ENCODE measurements around the gene HKDC1.
A peak's percentile ranks its signal among the peaks of the same experiment; 100 is the strongest.

HKDC1 gene

DNA sequence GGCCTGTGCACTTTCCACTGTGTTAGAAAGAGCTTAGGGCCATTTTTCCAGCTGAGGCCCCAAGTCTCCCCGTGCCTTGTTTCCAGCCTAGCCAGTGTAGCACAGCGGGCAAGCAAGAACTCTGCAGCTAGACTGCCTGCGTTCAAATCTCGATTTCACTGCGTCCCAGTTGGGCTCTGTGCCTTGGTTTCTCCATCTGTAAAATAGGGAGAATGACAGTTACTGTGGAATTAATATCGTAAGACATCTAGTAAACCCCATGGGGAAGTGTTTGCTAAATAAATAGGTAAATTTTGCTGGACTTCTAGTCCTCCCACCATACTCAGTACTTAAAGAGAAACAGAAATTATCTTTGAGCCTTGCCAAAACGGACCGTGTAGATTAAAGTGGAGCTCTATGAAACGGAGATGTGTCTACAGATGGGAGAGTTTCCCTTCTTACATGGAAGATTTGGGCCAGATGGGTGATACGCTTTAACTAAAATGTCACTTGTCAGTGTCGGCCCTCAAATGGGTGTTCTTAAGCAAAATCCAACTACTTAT, 3.5 kb upstream of the HKDC1 start:
- no peak for DNase-seq

DNA sequence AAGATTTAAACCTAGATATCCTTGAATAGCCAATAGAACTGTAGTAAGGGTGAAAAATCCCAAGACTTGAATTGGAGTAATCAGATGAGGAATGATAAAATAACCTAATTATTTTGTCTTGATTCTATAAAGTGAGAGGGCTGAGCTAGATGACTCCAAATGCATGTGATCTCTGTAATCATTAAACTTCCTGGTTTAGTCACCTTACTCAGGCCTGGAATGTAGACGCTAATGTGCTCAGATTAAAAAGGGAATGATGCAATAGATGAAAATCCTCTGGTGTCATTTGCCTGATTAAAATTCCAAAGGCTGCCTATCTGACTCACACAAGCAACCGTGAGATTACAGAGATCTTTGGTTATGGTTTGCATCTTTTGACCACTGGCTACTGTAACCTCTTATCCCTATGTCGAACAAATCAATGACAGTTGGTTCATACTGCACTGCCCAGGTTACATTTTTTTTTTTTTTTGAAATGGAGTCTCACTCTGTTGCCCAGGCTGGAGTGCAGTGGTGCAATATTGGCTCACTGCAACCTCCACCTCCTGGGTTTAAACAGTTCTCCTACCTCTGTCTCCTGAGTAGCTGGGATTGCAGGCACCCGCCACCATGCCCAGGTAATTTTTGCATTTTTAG, 2.9 kb upstream of the HKDC1 start:
- DNase-seq, result no peak

DNA sequence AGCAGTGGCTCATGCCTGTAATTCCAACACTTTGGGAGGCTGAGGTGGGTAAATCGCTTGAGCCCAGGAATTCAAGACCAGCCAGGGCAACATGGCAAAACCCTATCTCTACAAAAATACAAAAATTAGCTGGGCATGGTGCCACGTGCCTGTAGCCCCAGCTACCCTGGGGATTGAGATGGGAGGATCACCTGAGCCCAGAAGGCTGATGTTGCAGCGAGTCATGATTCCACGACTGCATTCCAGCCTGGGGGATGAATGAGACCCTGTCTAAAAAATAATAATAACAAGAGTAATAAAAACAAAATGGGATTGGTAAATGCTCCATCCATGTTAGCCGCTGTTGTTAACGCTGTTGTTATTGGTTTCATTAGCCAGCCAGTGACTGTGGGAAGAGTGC, 1.3 kb upstream of the HKDC1 start:
- no peak for DNase-seq

DNA sequence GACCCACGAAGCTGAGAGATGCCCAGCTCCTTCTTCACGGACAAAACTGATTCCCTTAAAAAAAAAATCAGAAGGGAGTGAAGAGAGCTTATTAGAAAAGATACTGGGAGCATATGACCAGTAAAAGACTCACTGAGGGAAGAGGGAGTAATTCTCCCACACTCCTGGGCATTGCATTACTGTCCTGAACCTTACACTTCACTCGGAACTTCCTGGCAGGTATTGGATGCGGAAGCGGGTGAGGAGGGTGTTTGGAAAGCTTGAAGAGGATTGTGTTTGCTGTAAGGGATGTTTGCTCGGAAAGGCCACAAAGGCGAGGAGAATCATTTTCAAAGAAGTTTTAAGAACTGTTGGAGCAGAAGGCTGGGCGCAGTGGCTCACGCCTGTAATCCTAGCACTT, 375 bp downstream of the HKDC1 start:
- DNase-seq, result no peak

DNA sequence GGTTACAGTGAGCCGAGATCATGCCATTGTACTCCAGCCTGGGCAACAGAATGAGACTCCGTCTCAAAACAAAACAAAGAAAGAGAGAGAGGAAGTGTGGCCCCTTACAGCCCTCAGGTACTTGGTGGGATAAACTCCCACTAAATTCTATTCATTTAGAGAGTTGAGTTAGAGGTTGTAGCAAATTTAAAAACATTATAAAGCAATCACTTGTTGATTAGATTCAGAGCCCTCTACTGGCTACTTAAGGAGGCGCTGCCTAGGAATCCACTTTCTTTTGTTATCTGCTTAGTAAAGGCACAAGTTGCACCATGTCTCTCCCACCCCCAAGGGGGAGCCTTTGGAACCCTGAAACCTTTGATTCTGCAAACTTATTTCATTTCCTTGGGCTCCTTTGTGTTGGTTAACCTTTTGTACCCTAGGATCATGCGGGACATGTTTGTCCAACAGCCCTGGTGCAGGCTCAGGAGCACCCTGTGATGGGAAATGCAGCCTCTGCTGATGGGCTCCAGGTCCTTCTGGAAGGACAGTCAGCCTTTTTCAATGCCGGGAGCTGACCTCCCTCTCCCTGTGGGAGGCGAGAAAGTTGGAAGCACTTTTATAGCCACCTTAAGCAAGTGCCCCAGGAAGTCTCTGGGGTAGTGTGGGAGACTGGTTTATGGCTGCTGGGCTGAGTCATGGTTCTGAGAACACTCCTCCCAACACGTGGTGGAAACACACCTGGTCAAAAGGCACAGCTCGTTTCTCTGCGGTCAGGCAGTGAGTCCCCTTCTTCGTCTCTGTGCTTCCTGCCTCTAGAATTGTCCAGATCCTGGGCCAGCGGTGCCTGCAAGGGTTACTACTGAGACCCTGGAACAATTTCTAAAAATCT, 2.3 kb downstream of the HKDC1 start:
- DNase-seq, result peak in 4 of 6 experiments; percentile 17 to 37 (median 25)

DNA sequence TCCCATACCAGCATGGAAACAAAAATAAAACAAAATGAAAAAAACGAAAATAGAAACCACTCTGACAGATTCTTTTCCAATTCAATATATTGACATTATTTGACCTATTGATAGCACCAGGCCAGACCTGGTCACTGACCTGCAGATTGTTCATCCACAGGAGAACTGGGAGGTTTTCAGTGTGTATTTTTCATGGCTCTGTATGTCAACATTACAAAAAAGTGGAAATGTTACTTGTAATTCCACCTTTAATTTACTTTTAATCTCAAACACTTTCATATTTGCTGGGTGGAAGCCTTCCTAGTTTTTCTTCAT, 2.9 kb downstream of the HKDC1 start:
- no peak for DNase-seq

DNA sequence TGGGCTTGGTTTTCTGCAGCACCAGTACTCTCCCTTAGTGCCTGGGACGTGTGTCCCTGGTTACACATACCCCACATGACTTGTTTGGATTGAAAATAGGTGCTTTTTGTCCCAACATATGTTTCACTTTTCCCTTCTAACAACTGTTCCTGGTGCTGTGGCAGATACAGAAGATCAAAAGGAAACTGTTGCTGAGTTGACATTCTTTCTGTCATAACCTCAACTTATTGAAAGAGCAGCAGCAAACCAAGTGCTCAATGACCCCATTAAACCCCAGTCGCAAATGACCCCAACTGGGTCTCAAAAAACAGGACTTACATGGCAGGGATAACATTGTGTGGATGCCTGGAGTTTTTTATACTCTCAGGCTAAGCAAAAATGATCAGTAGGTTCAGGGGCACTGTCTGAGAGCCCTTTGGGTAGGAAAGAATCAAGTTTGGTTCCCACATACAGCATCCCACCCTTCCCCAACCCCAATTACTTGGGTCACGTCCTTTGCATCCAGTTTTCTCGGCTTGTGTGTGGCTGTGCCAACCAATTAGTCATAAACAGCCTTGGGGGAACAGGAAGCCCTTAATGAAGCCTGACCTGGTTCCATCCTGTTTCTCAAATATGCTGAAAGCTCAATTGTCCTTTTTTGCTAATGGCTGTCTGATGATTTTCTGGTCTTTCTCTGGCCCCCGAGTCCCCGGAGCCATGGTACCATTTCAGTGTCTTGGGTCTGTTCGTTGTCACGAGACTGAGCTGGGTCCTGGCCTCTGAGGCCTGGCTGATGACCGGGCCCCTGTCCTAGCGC, 4.9 kb downstream of the HKDC1 start:
- DNase-seq, result no peak

DNA sequence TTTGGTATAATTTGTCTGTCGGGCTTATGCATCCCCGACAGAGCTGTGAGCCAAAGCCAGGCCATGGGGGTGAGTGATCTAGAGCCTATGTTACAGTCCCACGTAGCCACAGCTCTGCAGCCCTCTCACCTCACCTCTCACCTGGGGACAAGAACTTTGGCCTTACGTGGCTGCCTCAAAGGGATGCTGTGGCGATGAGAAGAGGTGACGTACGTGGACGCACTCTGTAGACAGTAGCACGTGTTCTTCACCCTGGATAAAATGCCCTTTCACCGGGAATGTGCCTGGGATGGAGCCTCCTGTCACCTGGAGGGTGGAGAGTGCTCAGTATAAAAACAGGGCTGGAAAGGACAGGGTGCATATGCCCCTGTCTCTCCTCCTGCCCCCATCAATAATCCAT, 5.5 kb downstream of the HKDC1 start:
- no peak for DNase-seq

DNA sequence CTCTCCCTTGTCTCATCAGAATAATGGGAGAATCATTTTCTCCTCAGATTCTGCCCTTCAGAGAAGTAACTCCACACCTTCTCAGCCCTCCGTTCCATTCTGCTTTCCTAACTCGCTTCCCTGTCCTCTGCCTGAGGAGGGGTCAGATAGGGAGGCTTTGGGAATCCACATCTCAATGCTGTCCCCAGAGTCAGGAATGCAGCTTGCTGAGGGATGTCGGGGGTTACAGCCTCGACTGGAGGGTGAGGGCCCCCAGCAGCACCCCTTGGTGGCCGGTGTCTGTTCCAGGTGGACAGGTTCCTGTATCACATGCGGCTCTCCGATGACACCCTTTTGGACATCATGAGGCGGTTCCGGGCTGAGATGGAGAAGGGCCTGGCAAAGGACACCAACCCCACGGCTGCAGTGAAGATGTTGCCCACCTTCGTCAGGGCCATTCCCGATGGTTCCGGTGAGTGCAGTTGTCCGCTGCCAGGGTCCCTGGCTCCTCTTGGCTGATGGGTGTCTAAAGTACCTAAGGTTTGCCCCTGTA, 6.9 kb downstream of the HKDC1 start:
- no peak for DNase-seq

DNA sequence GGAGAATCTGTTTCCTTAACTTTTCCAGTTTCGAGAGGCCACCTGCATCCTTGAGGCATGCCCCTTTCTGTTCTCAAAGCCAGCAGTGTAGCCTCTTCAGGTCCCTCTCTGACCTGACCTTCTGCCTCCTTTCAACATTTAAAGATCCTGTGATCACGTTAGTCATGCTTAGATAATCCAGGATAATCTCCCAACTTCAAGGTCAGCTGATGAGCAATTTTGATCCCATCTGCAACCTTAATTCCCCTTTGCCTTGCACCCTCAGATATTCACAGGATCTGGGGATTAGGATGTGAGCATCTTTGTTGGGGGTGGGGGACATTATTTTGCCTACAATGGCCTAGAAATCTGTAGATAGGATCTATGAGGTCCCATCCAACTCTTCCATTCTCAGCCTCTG, 8.0 kb downstream of the HKDC1 start:
- DNase-seq, result no peak

DNA sequence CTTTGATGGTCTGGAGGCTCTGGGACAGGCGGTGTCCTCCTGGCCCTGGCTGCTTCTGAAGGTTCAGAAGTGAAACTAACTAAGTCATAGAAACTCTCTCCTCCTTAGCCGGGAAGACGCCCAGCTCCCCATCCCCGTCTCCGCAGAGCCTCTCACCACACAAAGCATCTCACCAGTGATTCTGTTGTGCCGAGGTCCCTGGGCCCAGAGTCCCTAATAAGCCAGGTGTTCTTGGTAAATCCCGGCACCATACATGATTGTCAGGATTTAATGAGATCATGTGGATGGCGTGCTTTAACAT, 9.4 kb downstream of the HKDC1 start:
- DNase-seq, result no peak

DNA sequence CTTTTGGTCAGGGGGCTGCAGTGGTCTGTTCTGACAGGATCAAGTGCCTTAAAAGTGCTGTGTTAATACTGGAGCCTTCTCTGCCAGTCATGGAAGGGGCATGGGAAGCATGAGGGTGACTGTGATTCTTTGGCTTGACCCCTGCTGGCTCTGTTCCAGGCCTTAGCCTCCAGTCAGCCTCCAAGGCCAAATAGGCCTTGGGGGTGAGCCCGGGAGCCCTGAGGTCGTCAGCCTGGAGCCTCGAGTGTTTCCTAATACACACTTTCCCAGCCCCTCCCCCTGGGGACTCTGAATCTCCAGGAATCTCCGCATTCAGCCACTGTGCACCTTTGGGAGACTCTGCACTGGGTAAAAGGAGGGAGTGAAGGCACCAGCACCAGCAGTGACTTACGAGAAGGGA, 10.0 kb downstream of the HKDC1 start:
- DNase-seq, result no peak

DNA sequence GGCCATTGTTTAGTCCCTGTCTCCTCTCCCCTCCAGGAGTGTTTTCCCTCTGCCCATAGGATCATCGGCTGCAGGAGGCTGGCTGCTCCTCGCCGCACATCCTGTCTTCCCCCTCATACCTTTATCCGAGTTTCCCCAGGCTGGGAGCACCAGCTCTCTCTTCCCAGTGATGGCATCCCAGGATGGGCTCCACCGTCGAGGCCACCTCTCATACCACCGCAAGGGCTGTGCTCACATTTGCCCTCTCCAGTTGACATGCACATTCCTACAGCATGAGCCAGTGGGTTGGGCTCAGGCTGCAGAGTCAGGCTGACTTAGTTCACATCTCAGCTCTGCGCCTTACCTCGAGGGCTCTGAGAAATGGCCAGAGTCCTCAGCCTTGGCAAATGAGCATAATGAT, 12.1 kb downstream of the HKDC1 start:
- DNase-seq, result no peak

DNA sequence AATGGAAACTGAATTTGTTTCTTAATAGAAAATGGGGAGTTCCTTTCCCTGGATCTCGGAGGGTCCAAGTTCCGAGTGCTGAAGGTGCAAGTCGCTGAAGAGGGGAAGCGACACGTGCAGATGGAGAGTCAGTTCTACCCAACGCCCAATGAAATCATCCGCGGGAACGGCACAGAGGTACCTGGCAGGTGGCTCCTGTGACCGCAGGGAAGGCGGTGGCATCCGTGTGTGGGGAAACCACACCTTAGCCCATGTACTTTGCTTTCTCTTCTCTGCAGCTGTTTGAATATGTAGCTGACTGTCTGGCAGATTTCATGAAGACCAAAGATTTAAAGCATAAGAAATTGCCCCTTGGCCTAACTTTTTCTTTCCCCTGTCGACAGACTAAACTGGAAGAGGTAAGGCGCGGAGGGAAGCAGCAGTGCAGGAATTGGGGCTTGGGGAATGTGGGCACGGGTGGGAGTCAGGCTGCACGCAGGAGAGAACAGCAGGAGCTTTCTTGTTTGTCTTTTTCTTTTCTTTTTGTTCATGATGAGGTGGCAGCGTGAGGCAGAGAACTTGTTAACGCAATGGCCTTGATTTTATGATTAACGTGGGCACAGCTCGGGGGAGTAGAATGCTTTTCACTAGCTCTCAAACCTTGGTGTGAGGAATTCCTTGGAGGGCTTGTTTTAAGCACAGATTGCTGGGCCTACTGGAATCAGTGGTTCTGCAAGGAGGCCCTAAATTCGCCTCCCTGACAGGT, 12.8 kb downstream of the HKDC1 start:
- peak; percentile 24 to 68 (median 43) for DNase-seq

DNA sequence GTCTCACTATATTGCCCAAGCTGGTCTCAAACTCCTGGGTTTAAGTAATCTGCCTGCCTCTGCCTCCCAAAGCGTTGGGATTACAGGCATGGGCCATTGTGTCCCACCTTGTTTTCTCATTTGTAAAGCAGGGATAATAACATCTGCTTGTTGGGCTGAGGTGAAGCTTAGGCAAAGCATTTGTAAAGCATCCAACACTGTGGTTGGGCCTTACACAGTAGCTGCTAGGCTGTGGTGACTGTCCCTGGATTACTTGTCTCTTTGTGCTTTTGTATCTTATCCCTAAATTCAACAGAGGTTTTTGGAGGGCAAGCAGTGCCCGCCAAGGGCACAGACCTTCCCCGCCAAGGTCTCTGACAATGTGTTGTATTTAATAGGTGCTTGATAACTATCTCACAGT, 14.3 kb downstream of the HKDC1 start:
- DNase-seq, result no peak

DNA sequence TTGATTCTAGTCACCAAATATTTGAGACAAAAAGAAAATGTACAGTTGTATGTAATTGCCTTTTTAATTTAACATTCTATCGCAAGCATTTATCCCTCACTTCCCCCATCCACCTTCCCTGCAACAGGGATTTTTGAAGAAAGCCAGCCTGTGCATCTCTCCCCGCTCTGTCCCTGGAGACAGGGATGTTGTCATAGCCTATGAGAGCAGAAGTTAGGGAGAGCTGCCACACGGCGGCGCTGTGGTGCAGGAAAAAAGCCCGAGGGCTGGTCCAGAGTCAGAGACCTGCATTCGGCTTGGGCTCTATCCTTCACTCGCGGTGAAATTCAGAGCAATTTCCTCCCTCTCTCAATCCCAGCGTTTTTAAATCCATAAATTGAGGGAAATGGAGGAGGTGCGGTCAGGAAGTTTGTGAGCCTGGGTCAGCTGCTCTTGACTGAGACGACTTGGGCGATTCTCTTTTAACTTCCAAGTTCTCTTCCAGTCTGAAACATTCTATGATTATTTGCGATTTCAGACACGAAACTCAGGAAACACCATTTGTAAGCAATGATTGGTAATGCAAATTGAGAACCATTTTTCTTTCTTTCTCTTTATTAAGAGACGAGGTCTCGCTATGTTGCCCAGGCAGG, 17.5 kb downstream of the HKDC1 start:
- peak; percentile 58 to 89 (median 78) for DNase-seq

DNA sequence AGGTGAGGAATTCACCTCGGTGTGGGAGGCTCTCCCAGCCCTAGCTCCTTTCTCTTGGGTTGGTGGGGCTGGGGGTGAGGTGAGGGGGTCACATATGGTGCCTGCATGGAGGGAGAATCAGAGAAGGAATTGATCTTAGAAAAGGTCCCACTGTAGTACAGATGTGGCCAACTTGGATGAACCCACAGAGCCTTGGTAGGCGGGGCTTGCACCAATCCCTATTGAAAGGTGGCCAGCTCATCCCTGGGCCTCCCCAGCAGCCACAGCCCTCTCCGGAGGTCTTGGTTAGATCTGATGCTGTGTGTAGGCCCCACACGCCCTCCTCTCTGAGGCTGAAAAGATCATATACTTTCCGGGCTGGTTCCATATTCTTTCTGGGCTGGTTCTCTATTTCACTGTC, 19.0 kb downstream of the HKDC1 start:
- DNase-seq, result no peak

DNA sequence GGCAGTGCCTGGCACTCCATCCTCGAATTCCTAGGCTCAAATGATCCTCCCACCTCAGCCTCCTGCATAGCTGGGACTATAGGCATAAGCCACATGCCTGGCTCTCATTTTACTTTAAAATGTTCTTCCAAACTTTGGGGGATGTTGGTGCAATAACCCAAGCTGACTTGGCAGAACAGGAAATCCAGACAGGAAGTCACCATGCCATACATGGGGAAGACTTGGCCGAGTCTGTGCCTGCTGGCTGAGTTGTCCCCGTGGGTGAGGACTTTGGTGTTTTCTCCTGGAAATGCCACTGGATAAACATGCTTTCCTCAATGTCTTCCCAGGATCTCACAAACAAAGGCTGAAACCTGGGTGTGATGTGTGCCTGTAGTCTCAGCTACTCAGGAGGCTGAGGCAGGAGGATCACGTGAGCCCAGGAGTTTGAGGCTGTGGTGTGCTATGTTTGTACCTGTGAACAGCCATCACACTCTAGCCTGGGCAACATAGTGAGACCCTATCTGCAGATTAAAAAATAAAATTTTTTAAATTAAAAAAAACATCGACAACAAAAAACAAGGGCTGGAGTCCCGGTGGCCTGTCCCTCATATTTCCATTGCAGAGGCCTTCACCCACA, 19.8 kb downstream of the HKDC1 start:
- no peak for DNase-seq

DNA sequence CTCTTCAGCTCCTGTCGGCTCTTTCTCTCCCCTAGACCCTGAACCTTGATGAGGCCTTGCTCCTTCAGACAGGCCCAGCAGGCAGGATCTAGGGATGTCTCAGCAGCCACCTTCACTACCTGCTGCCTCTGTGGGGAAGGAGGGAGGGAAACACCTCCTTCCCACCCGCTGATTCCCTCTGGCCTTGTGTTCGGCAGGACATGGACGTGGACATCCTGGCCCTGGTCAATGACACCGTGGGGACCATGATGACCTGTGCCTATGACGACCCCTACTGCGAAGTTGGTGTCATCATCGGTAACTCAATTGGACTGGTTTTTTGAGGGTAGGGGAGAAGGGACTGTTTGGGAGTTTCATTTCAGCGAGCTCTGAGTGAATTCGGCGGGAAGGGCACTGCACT, 20.3 kb downstream of the HKDC1 start:
- no peak for DNase-seq

DNA sequence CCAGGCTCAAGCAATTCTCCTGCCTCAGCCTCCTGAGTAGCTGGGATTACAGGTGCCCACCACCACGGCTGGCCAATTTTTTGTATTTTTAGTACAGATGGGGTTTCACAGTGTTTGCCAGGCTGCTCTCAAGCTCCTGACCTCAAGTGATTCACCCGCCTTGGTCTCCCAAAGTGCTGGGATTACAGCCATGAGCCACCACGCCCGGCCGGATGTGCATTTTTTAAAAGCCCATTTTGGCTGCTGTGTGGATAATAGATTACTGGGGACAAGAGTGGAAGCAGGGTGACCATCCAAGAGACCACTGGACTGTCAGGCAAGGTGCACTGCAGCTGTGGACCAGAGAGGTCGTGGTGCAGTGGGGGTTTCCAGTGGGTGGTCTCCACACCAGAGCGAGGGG, 21.4 kb downstream of the HKDC1 start:
- DNase-seq, result no peak

DNA sequence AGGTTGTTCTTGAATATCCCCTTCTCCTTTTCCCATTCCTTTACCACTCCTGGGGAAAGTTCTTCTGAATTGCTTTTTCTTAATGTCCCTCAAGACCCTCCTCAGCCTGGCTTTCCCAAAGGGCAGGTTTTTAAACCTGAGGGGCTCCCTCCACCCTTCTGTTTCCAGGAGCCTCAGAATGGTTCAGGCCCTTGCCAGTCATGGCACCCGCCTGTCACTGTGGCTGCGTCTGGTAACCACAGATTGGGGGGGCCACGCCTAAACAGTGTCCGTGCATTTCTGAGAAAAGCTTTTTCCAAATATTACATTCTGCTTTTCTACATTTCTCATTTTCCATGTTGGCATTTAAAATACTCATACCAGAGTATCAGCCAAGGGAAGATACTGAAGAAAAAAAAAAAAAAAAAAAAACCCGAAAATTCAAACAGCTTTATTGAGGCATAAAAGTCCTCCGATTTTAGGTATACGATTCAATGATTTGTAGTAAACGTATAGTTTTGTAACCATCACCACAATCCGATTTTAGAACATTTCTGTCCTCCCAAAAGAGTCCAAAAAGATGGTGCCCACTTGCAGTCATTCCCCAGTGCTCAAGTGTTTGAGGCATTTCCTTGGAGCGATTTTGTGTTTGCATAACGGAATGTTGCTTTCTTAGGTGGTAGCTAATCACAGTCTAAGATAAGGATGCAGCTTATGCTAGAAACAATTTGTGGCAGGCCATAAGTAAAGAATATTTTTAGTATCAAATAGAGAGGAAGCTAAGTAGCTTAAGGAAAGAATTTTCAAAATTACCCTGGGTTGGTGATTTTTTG, 22.1 kb downstream of the HKDC1 start:
- DNase-seq, result no peak

Data from stimulated activated naive CD4-positive, alpha-beta T cell (primary cell).